GM12878 (cell line): Measurements from ENCODE around the gene PIP4K2B.

Experiments used
- BACH1 ChIP-seq: fragments of 450-650 bp; IDR thresholded peaks from 2 replicates; pipeline ENCODE4 v1.6.1; 2017; ENCODE audit warnings: mild to moderate bottlenecking, borderline replicate concordance
- CBFB ChIP-seq: IDR thresholded peaks from 2 replicates; pipeline ENCODE4 v1.6.1; 2016; ENCODE audit warnings: antibody characterized with exemption, low read depth
- CTCF ChIP-seq, 3 experiments: IDR thresholded peaks in 2 of 3; conservative IDR thresholded peaks in 1 of 3; 2 replicates each; pipeline ENCODE4 v1.5.1; 2011; ENCODE audit warnings: low read depth in 3 of 3, low read length in 3 of 3, mild to moderate bottlenecking in 3 of 3, control low read depth in 2 of 3, moderate library complexity in 2 of 3, inconsistent platforms in 1 of 3, mixed read lengths in 1 of 3; ENCODE audit not compliant: control insufficient read depth in 2 of 3, insufficient read depth in 1 of 3; ENCODE audit errors: extremely low read depth in 1 of 3
- EZH2 ChIP-seq: IDR thresholded peaks from 2 replicates; pipeline ENCODE4 v1.6.1; 2012; ENCODE audit warnings: low read depth, mild to moderate bottlenecking, control low read depth, inconsistent platforms, low read length, borderline replicate concordance; ENCODE audit not compliant: control insufficient read depth
- HDAC2 ChIP-seq: fragments of 200-600 bp; sonication (generic); IDR thresholded peaks from 2 replicates; pipeline ENCODE4 v1.6.1; 2017
- JUNB ChIP-seq: IDR thresholded peaks from 2 replicates; pipeline ENCODE4 v1.6.1; 2016; ENCODE audit warnings: antibody characterized with exemption, mild to moderate bottlenecking
- MTA3 ChIP-seq: IDR thresholded peaks from 2 replicates; pipeline ENCODE4 v1.6.1; 2012; ENCODE audit warnings: low read length, inconsistent platforms, borderline replicate concordance
- POLR2A ChIP-seq: IDR thresholded peaks from 2 replicates; pipeline ENCODE4 v1.6.1; 2011; ENCODE audit warnings: low read depth, mild to moderate bottlenecking, low read length
- POLR2AphosphoS2 ChIP-seq: IDR thresholded peaks from 2 replicates; pipeline ENCODE4 v1.6.1; 2011; ENCODE audit warnings: low read depth, mild to moderate bottlenecking, low read length, improper control_type of control experiment, moderate library complexity
- POLR2AphosphoS5 ChIP-seq: IDR thresholded peaks from 2 replicates; pipeline ENCODE4 v1.6.1; 2011; ENCODE audit warnings: mild to moderate bottlenecking, low read length, inconsistent platforms
- REST ChIP-seq: IDR thresholded peaks from 2 replicates; pipeline ENCODE4 v1.6.1; 2012; ENCODE audit warnings: mild to moderate bottlenecking, low read depth, low read length
- SRF ChIP-seq, 2 experiments: IDR thresholded peaks; 2 replicates each; pipeline ENCODE4 v1.6.1; 2011; ENCODE audit warnings: low read depth in 2 of 2, low read length in 2 of 2, mild to moderate bottlenecking in 1 of 2, moderate library complexity in 1 of 2
- SUZ12 ChIP-seq: fragments of 200-600 bp; sonication (generic); IDR thresholded peaks from one replicate; pipeline ENCODE4 v1.6.1; 2018; ENCODE audit warnings: antibody characterized with exemption, mild to moderate bottlenecking; ENCODE audit not compliant: unreplicated experiment
- ZNF274 ChIP-seq: IDR thresholded peaks from one replicate; pipeline ENCODE4 v1.8.0; 2011; ENCODE audit not compliant: insufficient read length, insufficient read depth

GRCh38 chr17:38746849-38747462, 52.4 kb downstream of the PIP4K2B start:
- TF ChIP-seq MTA3 (no peak), POLR2AphosphoS5 (no peak), REST (no peak), SUZ12 (no peak), POLR2AphosphoS2 (no peak), CTCF (IDR thresholded peaks at IDR 0.05 in 2 of 3, conservative IDR thresholded peaks at IDR 0.05 in 1 of 3; ENCODE audit: control insufficient read depth in 2 of 3, extremely low read depth in 1 of 3, insufficient read depth in 1 of 3, low read depth in 3 of 3, low read length in 3 of 3) (no peak), ZNF274 (no peak), POLR2A (no peak), EZH2 (no peak), HDAC2 (no peak), BACH1 (no peak), SRF (IDR thresholded peaks at IDR 0.05; ENCODE audit: low read depth in 2 of 2, low read length in 2 of 2) (no peak), CBFB (no peak), JUNB (no peak)
